ENCODE results near the gene TREML1.

DNA sequence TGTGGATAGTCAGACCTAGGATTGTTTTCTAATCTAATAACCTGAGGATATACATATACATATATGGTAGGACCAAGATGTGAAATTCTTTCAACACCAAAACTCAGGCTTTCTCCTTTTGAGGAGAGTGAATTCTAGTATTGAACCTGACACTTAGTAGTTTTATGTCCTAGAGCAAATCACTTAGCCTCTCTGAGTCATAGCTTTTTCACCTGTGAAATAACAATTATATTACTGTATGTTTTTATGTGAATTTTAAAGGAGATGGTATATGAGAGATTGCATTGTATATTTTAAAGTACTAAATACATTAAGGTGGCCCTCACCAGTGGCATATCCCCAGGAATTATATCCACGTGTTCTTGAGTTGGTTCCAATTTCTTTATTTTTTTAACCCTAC is 34.6 kb downstream of the TREML1 start:
- TF ChIP-seq, protein P1, sequence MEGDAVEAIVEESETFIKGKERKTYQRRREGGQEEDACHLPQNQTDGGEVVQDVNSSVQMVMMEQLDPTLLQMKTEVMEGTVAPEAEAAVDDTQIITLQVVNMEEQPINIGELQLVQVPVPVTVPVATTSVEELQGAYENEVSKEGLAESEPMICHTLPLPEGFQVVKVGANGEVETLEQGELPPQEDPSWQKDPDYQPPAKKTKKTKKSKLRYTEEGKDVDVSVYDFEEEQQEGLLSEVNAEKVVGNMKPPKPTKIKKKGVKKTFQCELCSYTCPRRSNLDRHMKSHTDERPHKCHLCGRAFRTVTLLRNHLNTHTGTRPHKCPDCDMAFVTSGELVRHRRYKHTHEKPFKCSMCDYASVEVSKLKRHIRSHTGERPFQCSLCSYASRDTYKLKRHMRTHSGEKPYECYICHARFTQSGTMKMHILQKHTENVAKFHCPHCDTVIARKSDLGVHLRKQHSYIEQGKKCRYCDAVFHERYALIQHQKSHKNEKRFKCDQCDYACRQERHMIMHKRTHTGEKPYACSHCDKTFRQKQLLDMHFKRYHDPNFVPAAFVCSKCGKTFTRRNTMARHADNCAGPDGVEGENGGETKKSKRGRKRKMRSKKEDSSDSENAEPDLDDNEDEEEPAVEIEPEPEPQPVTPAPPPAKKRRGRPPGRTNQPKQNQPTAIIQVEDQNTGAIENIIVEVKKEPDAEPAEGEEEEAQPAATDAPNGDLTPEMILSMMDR (IDR thresholded peaks at IDR 0.05) = no peak
- TF ChIP-seq POLR2A (IDR thresholded peaks at IDR 0.05) = no peak
